HEK293 (cell line): ENCODE data around the gene LRRC72.

Source experiments
- CTCF ChIP-seq: fragments of 450-650 bp; formaldehyde crosslinking; IDR thresholded peaks from 2 replicates; pipeline ENCODE4 v1.5.1; 2016; ENCODE audit warnings: missing biosample characterization, missing genetic modification characterization
- KLF7 ChIP-seq: fragments of 450-650 bp; formaldehyde crosslinking; IDR thresholded peaks from 2 replicates; pipeline ENCODE4 v1.5.1; 2016; ENCODE audit warnings: missing biosample characterization, missing genetic modification characterization, borderline replicate concordance
- TCF7L2 ChIP-seq: IDR thresholded peaks from 2 replicates; pipeline ENCODE4 v1.6.1; 2011; ENCODE audit warnings: low read depth, mild to moderate bottlenecking, inconsistent platforms, low read length, moderate library complexity, borderline replicate concordance

- no peak for TF ChIP-seq CTCF (tag by site-specific recombination)
- no peak for TF ChIP-seq KLF7 (tag by site-specific recombination)
- no peak for TF ChIP-seq TCF7L2
These were observed 61.2 kb downstream of the LRRC72 start for GRCh38 chr7:16587790-16588189.
